GM19397 (cell line): ENCODE data around the gene PTPRG.

Experiments
- ATAC-seq: cut with Tn5 transposase; IDR thresholded peaks from one replicate; pipeline ENCODE4 v1.9.1; 2021; ENCODE audit warnings: mild to moderate bottlenecking, moderate library complexity; ENCODE audit not compliant: unreplicated experiment

The PTPRG gene

DNA sequence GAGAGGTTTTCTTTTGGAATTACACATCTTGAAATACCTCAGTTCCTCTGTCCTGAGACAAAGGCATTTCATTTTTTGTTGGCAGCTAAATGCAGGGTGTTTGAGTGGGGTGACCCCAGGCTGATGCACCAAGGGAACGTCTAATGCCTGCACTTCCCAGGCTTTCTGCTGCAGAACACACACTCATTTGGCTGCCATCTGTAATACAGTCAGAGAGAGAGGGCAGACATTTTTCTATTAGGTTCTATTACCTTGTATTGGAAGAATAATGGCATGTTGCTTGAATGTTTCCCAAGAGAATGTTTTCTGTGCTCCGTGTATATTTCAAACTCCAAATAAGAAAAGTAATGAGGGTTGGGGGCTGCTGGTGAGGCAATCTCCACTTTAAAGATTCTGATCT lies 87.1 kb downstream of the PTPRG start:
- ATAC-seq, result no peak

DNA sequence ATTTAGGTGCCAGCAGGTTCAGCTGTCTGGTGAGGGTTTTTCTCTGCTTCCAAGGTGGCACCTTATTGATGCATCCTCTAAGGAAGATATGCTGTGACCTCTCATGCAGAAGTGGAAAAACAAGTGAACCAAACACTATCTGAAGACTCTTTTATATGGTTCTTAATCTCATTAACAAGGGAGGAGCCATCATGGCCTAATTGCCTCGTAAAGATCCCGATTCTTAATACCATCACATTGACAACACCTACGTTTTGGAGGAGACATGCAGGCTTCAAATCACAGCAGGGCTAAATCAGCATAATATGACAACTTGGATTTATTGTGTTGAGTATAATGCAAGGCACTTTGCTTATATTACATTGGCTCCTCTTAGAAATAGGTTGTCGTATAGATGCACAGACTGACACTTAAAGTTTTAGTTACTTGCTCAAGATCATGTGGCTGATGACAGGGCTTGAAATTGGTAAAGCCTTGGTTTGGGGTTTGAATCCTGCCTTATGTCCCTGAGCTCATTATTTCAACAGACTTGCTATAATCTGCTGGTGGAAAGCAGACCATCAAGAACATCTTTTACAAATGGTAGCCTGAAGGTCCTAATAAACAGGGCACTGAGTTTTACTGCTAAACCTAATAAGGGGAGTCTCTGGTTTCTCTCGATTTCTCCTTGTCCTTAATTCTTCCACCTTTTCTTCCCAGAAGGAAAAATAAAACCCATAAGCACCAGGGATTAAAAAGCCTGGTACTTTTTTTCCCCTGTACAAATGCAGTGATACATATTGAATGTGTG lies 88.2 kb downstream of the PTPRG start:
- ATAC-seq, result no peak

DNA sequence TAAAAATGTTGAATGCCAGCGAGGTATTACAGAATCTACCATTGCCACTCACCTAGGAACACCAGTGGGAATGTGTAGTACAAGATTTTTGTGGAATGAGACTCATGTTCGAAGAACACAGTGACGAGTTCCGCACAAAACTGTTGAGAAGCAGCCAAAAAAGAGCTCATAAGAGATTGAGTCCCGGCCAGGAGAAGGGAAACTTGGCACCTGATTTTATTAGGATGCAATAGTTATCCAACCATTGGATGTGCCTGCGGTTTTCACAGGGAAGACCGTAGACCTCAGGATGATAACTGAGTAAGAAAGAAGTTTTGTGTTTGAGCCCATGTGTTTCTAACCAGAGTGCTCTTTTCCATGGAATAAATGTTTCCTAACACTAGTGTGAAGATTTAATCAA lies 88.9 kb downstream of the PTPRG start:
- no peak for ATAC-seq

DNA sequence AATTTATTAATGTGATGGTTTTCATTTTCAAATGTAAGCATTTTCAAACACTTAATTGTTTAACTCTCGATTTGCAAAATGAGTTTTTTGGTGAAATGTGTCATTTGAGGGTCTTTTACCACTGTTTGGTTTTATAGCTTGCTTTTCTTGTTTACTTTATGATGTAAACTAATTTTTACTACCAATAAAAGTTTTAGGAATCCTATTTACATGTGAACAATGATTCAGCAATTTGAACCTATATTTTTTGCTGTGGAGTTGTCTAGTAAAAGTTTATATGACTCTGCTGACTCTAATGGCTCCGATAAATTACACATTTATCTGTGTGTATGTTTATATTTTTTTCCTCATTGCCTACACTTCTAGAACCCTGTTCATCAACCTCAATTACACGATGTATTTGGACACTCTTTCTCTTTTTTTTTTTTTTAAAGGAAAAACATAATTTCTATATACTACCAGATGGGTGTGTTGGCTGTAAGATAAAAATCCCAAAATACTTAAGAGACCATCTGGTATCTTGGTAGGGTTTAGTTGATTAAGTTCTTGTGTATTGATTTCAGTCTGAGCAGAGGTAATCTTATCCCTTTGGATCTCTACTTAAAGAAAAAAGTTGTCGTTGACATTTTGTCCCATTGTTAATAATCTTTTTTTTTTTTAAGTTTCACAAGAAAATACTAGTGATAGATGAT lies 89.5 kb downstream of the PTPRG start:
- no peak for ATAC-seq

DNA sequence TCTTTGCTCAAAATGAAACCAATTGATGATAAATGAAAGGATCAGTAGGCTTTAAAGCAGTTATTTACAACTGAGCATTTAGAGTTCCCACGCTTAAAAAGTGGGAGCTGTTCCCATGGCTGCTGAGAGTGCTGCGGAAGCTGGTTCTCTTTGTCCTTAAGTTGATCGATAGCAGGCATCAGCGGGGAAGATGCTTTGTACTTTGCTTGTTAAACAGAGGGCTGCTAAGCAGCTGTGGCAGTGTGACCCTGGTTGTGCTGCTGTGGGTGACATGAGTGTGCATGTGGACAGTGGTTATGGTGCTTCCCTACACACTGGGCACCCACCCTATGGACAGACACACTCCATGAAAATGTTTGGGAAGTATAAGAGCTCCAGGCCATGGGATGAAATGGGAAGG lies 96.3 kb downstream of the PTPRG start:
- no peak for ATAC-seq

DNA sequence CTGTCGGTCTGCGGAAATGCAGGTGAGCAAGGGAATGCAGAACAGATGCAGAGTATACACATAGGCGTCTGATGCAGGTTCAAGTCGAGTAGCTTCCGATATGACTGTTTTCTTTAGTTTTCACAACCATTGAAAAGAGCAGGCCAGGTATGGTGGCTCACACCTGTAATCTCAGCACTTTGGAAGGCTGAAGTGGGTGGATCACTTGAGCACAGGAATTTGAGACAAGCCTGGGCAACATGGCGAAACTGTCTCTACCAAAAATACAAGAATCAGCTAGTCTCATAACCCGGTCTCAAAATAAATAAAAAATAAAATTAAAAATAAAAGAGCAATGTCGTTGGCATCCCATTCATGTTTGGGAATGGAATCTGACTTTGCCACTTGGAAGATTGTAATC lies 101.5 kb downstream of the PTPRG start:
- no peak for ATAC-seq

DNA sequence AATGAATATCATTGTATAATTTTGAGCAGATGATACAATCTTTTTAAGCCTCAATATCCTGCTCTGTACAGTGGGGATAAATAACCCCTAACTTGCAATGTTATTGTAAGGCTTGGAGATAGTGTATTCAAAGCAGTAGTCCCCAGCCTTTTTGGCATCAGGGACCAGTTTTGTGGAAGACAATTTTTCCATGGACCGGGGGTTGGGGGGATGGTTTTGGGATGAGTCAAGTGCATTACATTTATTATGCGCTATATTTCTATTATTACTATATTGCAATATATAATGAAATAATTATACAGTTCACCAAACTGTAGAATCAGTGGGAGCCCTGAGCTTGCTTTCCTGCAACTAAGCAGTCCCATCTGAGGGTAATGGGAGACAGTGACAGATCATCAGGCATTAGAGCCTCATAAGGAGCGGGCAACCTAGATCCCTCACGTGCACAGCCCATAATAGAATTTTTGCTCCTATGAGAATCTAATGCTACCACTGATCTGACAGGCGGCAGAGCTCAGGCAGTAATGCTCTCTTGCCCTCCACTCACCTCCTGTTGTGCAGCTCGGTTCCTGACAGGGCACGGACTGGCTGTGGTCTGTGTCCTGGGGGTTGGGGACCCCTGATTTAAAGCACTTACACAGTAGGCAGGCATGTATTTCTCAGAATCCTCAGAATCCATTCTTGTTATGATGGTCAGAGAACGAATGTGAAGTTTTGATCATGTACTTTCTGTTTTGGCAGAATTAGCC lies 102.2 kb downstream of the PTPRG start:
- ATAC-seq, result no peak

DNA sequence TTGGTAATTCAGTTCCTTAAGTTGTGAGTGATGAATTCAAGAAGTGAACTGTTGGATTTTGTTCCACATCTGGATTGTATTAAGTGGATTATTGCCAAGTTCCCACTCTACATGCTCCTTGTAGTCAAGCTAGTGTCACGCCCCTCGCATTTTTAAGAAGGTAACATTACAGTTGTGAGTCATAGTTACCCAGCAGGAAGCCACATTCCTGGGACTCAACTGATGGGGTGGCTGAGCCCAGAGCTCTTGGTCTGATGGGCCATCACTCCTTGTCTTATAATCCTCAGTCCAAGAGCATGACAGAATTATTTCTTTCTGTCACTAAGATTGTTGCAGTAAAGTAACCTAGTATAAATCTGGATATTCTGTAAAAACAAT lies 102.7 kb downstream of the PTPRG start:
- no peak for ATAC-seq

DNA sequence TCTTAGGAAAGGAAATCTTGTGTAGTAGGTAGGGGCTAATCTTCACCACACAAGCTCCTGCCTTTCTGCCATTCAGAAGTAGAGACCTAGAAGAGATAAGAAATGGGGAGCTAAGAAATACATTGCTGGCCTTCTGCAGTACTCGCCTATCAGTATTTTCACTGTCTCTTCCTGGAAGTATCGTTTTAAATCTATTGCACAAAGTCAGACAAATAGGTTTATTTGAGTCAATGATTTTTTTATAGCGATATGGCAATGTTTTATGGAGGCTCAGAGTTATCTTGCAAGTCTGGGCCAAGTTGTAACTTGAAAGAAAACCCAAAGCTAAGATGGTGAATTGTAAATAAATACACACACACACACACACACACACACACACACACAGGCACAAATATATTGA lies 103.8 kb downstream of the PTPRG start:
- ATAC-seq, result no peak

DNA sequence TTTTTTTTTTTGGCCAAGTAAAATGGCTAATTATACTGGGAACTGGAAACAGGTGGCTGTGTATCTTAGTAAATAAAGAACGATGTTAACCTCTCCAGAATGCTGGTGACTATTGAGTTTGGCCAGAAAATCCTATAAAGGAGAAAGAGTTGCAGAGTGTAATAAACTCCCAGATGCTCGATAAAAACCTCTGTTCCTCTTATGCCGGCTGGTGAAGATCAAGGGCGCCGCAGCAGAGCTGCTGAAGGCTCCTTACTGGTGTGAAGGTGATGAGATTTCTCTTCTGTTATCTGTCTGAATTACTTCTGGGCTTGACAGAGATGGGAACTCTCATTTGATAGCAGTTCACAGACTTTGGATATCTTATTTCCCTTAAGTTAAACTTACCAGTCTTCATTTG lies 104.6 kb downstream of the PTPRG start:
- ATAC-seq, result no peak

DNA sequence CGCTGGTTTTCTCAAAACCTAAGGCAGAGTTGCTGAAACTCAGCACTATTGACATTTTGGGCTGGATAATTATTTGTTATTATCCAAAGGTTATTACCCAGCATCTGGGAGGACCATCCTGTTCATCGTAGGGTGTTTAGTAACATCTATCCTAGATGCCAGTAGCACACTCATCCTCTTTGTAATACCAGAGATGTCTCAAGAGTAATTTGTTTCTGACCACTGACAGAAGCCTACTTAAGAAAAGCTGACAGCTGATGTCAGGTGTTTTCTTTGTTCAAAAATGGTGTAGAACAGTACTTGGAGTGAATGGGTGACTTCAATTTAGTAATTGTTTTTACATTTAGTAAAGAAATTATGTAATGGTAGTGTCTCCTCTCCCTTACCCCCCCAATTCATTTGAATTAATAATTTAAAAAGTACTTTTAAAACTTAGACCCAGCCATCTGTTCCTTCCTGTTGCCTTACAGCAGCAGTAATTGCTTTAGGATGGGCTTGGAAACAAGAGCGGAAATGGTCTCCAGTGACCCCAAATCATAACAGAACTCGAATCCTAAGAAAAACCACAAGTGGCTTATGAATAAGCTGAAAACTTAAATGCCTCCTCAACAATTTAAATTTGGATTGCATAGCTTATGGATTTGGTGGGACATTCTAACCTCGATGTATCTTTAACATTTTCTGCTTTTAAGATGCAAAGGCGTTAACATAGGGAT lies 105.4 kb downstream of the PTPRG start:
- no peak for ATAC-seq

DNA sequence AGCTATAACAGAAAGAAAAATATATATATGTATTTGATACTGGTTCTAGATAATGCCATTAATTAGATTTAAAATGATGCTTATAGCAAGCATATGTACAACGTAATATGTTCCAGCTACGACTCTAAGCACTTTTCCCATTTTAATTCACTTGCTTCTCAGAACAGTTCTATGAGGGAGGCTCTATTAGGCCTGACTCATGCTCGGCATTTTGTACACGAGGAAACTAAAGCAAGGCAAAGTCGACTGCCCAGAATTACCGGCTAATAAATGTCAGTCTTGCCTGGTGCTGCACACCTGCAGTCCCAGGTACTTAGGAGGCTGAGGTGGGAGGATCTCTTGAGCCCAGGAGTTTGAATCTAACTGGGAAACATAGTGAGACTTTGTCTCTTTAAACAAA lies 106.0 kb downstream of the PTPRG start:
- ATAC-seq, result no peak

DNA sequence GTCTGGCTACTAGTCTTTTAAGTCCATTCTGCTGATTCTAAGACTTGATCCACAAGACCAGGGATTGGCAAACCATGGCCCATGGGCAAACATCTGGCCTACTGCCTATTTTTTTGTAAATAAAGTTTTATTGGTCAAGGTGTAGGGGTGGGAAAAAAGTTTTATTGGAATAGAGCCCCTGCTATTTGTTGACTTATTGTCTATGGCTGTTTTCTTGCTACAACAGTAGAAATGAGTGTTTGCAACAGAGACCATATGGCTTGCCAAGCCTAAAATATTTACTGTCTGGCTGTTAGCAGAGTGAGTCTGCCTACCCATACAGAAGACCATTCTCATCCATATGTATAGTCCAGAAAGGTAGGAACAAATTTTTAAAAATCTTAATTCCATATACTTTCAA lies 106.4 kb downstream of the PTPRG start:
- ATAC-seq, result no peak

DNA sequence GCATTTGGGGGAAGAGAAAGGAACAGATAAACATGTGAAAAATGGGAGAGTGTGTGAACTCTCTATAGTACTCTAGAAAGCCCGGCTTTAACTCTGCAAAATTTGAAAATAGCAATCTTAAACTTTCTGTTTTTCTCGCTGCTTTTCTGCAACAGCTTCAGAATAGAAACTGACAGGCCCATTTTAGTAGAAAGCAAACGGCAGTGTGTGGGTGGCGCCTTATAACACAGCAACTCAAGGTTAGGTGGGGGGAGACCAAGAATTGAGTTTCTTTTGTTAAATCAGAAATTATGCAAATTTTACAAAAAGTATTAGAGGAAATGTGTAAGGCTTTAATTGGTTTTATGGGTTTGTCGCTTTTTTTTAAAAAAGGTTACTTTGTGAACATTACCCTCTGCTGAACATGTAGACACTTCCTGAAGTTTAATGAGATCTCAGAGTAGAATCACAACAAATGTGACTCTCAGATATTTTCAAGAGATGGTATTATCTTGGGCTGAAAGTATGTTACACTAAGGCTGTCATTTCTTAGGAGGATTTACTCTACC lies 107.0 kb downstream of the PTPRG start:
- ATAC-seq, result no peak

DNA sequence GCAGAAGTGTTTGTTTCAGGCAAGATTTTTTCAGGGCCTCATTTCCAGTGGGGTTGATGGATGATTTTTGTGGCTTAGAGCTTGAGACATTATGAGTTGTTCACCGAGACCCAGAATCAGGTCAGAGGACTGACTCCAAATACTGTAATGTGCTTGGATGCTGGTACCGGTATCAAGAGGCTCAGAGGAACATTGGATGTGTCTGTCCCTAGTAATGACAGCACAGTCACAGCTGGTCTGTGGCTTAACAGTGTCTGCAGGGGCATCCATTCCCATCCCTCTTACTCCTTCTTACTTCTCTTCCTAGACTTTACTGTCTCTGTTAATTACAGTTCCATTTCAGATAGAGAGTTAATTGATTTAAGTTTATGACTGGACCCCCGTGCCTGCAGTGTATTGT lies 107.8 kb downstream of the PTPRG start:
- ATAC-seq, result no peak

DNA sequence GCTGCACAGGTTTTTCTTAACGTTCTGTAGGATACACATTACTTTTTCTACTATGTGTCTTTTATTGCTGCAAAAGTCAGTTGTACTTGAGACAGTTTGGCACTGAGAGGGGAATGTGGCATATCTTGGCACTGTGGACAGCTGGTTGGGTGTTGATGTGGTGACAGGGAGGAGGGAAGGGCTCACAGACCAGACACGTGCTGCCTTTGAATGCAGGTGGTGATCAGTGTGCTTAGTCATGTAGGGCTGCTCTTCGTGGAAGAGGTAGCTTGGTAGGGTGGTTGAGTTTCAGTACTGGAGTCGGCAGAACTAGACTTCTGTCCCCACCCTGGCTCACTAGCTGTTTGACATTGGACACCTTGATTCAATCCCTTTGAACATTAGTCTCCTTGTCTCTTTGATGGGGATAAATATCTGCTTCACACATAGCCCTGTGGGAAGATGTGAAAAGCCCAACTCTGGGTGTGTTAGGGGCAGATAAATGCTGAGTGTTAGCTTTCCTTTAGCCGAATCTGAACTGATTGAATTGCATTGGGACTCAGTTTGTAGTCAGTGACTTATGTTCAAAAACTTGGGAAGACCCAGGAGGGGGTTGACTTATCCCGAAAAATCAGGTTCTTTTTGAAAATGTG lies 108.4 kb downstream of the PTPRG start:
- peak; percentile 57 for ATAC-seq

DNA sequence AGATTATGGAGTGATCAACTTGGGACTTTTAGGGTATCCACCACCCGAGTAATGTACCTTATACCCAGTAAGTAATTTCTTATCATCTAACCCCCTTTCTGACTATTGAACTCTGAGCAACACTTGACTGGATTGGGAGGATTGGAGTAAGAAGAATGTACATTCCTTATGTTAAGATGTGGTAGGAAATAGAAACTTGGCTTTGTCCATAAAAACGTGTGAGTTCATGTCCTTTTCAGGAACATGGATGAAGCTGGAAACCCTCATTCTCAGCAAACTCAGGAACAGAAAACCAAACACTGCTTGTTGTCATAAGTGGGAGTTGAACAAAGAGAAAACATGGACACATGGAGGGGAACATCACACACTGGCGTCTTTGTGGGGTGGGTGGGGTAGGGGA lies 112.3 kb downstream of the PTPRG start:
- no peak for ATAC-seq

DNA sequence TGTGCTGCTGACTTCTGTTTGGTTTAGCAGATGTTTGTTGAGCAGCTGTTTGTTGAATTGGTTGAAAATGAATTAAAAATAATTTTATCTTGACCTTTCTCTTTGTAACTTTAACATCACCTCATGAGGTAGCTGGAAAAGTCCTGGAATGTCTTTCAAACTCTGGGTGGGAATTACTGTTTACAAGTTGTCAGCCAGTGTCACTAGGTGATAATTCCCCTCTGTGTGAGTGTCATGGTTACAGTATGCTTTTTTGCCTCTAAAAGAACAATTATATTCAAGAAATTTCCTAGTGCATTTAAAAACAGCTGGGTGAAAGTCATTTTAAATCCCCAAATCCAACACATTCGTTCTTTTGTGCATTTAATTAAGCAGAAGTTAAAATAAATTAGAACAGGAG lies 113.2 kb downstream of the PTPRG start:
- no peak for ATAC-seq

DNA sequence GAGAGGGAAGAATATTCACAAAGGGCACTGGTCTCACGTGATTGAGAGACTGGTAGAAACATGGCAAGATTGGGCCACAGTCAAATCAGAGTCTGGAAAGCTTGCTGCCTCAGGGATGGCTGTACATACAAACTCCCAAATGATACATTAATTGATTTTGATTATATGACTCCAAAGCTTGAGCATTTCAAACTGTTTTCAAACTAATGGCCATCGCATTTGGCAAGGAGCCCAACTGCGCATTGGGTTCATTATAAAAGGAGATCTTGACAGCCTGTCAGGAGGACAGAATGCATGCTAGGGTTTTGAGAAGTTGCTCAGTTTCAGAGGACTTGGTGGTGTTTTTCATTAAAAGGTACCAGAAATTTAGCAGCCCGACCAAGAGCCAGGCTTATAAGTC lies 117.7 kb downstream of the PTPRG start:
- no peak for ATAC-seq

DNA sequence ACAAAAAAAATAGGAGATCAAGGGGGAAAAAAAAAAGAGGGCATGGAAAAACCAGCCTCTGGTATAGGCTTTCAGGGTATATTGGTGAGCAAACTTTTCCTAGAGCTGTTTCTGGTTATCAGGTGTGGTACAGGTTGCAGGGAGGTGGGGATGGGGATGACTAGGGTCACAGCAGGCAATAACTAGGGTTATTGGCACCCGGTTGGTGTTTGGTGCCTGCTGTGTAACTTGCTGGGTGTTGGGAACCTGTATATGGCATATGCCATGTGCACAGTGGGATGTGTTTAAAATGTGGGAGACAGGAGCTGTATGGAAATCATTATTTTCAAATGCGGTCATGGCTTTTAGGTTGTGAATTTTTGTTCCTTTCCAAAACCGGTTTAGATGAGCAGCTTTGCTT lies 119.2 kb downstream of the PTPRG start:
- ATAC-seq, result no peak

DNA sequence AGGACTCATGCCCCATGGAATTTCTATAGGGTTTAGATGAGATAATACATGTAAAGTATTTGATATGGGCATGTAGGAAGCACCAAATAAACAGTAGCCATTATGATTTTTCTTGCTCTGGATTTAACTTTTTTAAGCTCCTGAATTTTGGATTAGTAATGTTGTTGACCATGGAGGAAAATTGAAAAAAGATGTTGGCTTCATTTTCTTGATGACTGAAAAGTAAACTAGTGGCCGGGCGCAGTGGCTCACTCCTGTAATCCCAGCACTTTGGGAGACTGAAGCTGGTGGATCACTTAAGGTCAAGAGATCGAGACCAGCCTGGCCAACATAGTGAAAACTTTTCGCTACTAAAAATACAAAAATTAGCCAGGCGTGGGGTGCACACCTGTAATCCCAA lies 120.3 kb downstream of the PTPRG start:
- no peak for ATAC-seq
